SK-N-SH (cell line): Measurements from ENCODE around the gene VAPB. TPM values are rescaled to one million over a fixed set of nuclear protein-coding genes. Genes with fewer than 3 reads are reported as not detected.

Experiments used
- CTCF ChIA-PET: fragments of 300-600, 350-600 bp; formaldehyde crosslinking; extraction: SDS; loops from one replicate; lab custom pipeline; 2021; lab: Yijun Ruan, JAX
- POLR2A ChIA-PET: fragments of 350-600 bp; sonication (Branson Sonifier 250); formaldehyde crosslinking; extraction: SDS; loops from one replicate; lab custom pipeline; 2020; ENCODE audit warnings: antibody characterized with exemption, inconsistent platforms; lab: Yijun Ruan, JAX
- DNase-seq: peaks from one replicate; pipeline ENCODE4 v3.0.0; 2012
- H2AFZ ChIP-seq: fragments of 200-600 bp; sonication (generic); 2 replicates; pipeline ENCODE4 v1.8.1; 2016; ENCODE audit warnings: antibody characterized with exemption, mild to moderate bottlenecking, low read depth
- H3F3A ChIP-seq: fragments of 200-600 bp; sonication (generic); replicated peaks from 2 replicates; pipeline ENCODE3; 2016; ENCODE audit warnings: antibody characterized with exemption, mild to moderate bottlenecking; ENCODE audit not compliant: insufficient read depth
- H3K27ac ChIP-seq, 2 experiments: fragments of 200-500 bp in 1 of 2; fragments of 200-600 bp in 1 of 2; sonication (Bioruptor generic) in 1 of 2; sonication (generic), shearing (Covaris generic) in 1 of 2; 2 replicates each; pipeline versions ENCODE4 v1.5.1 to v1.6.1; 2014 to 2016; ENCODE audit warnings: low read depth in 2 of 2, inconsistent platforms in 1 of 2, low read length in 1 of 2, mild to moderate bottlenecking in 1 of 2, mixed read lengths in 1 of 2
- H3K27me3 ChIP-seq: fragments of 200-600 bp; sonication (generic), shearing (Covaris generic); 2 replicates; pipeline ENCODE4 v1.6.1; 2016; ENCODE audit warnings: mixed run types; ENCODE audit not compliant: insufficient read depth
- H3K36me3 ChIP-seq, 2 experiments: fragments of 200-500 bp in 1 of 2; fragments of 200-600 bp in 1 of 2; sonication (Bioruptor generic) in 1 of 2; sonication (generic) in 1 of 2; replicated peaks in 1 of 2; 2 replicates each; pipeline versions ENCODE3 to v1.5.1; 2014 to 2016; ENCODE audit warnings: low read length in 1 of 2, mild to moderate bottlenecking in 1 of 2; ENCODE audit not compliant: insufficient read depth in 2 of 2, control insufficient read depth in 1 of 2
- H3K4me1 ChIP-seq, 2 experiments: fragments of 200-500 bp in 1 of 2; fragments of 200-600 bp in 1 of 2; sonication (Bioruptor generic) in 1 of 2; sonication (generic), shearing (Covaris generic) in 1 of 2; 2 replicates each; pipeline versions ENCODE4 v1.5.1 to v1.6.1; 2014 to 2016; ENCODE audit warnings: low read depth in 1 of 2, low read length in 1 of 2, mixed run types in 1 of 2; ENCODE audit not compliant: insufficient read depth in 2 of 2, control insufficient read depth in 1 of 2
- H3K4me2 ChIP-seq: fragments of 200-600 bp; sonication (generic), shearing (Covaris generic); 2 replicates; pipeline ENCODE4 v1.6.1; 2017; ENCODE audit warnings: mixed run types
- H3K4me3 ChIP-seq, 2 experiments: fragments of 200-500 bp in 1 of 2; fragments of 200-600 bp in 1 of 2; sonication (Bioruptor generic) in 1 of 2; sonication (generic), shearing (Covaris generic) in 1 of 2; 2 replicates each; pipeline versions ENCODE4 v1.5.1 to v1.8.1; 2014 to 2016; ENCODE audit warnings: low read depth in 2 of 2, inconsistent platforms in 1 of 2, low read length in 1 of 2, mild to moderate bottlenecking in 1 of 2, mixed read lengths in 1 of 2, moderate library complexity in 1 of 2
- H3K79me2 ChIP-seq: fragments of 200-600 bp; sonication (generic); 2 replicates; pipeline ENCODE4 v1.8.1; 2017; ENCODE audit warnings: mild to moderate bottlenecking; ENCODE audit not compliant: insufficient read depth
- H3K9ac ChIP-seq: fragments of 200-600 bp; sonication (generic); 2 replicates; pipeline ENCODE4 v1.6.1; 2017; ENCODE audit warnings: mixed run types
- H3K9me2 ChIP-seq: fragments of 200-600 bp; sonication (generic); 2 replicates; pipeline ENCODE4 v1.6.1; 2017; ENCODE audit warnings: mixed run types
- H3K9me3 ChIP-seq: fragments of 200-600 bp; sonication (generic); 2 replicates; pipeline ENCODE4 v1.6.1; 2017; ENCODE audit warnings: mixed run types, mild to moderate bottlenecking, moderate library complexity
- H4K20me1 ChIP-seq: fragments of 200-600 bp; sonication (generic); 2 replicates; pipeline ENCODE4 v1.6.1; 2017; ENCODE audit warnings: mild to moderate bottlenecking, mixed run types; ENCODE audit not compliant: insufficient read depth
- EZH2phosphoT487 ChIP-seq: fragments of 200-600 bp; sonication (generic); IDR thresholded peaks from 2 replicates; pipeline ENCODE4 v1.6.1; 2017; ENCODE audit warnings: low read depth, mixed run types, mild to moderate bottlenecking, antibody characterized with exemption, moderate library complexity, borderline replicate concordance
- FOSL2 ChIP-seq: IDR thresholded peaks from 2 replicates; pipeline ENCODE4 v1.4.0; 2012; ENCODE audit warnings: low read depth, mild to moderate bottlenecking, moderate library complexity, borderline replicate concordance
- FOXJ3 ChIP-seq: sonication (generic); formaldehyde crosslinking; IDR thresholded peaks from 2 replicates; pipeline ENCODE4 v1.5.1; 2020; ENCODE audit warnings: mild to moderate bottlenecking, missing genetic modification reagents
- JUND ChIP-seq: IDR thresholded peaks from 2 replicates; pipeline ENCODE4 v1.4.0; 2012
- MEF2A ChIP-seq: IDR thresholded peaks from 2 replicates; pipeline ENCODE4 v1.4.0; 2012; ENCODE audit warnings: low read depth, borderline replicate concordance
- MXI1 ChIP-seq: IDR thresholded peaks from 2 replicates; pipeline ENCODE4 v1.6.1; 2012; ENCODE audit warnings: mild to moderate bottlenecking, low read depth, low read length, improper control_type of control experiment
- POLR2AphosphoS5 ChIP-seq: IDR thresholded peaks from 2 replicates; pipeline ENCODE4 v1.6.1; 2012; ENCODE audit warnings: low read depth, low read length
- RAD21 ChIP-seq: IDR thresholded peaks from 2 replicates; pipeline ENCODE4 v1.6.1; 2012; ENCODE audit warnings: mild to moderate bottlenecking, low read length
- RCOR1 ChIP-seq: fragments of 150-350 bp; IDR thresholded peaks from 2 replicates; pipeline ENCODE4 v1.6.1; 2017; ENCODE audit warnings: antibody characterized with exemption, low read length
- RFX5 ChIP-seq: IDR thresholded peaks from 2 replicates; pipeline ENCODE4 v1.6.1; 2012; ENCODE audit warnings: mild to moderate bottlenecking, improper control_type of control experiment, low read length
- TAF1 ChIP-seq: IDR thresholded peaks from 2 replicates; pipeline ENCODE4 v1.6.1; 2012; ENCODE audit warnings: low read depth, mild to moderate bottlenecking, low read length, moderate library complexity, borderline replicate concordance
- TCF12 ChIP-seq: IDR thresholded peaks from 2 replicates; pipeline ENCODE4 v1.4.0; 2012
- TEAD4 ChIP-seq: IDR thresholded peaks from 2 replicates; pipeline ENCODE4 v1.4.0; 2012; ENCODE audit warnings: mild to moderate bottlenecking, borderline replicate concordance; ENCODE audit not compliant: insufficient read depth
- USF1 ChIP-seq: IDR thresholded peaks from 2 replicates; pipeline ENCODE4 v1.4.0; 2012; ENCODE audit warnings: low read depth, borderline replicate concordance
- YY1 ChIP-seq: IDR thresholded peaks from 2 replicates; pipeline ENCODE4 v1.4.0; 2012; ENCODE audit warnings: low read depth, mild to moderate bottlenecking
- WGBS: methylation state at CpG from one replicate; pipeline ENCODE4 v1.1.6; 2017; ENCODE audit warnings: low lambda C conversion rate; 5-methylcytosine and 5-hydroxymethylcytosine counted together
- polyA plus RNA-seq, 3 experiments: library from polyadenylated mRNA; depleted of rRNA; stranded (reverse); fragments of >200 nt; gene quantifications; 2 replicates each; pipeline ENCODE4 v1.2.3, GENCODE V29; 2012
- TF ChIP-seq, protein P1 (sequence below): IDR thresholded peaks from 2 replicates; pipeline ENCODE4; 2012
- TF ChIP-seq, protein P2 (sequence below): fragments of 200-600 bp; sonication (generic); IDR thresholded peaks from 2 replicates; pipeline ENCODE4 v1.6.1; 2017; ENCODE audit warnings: antibody characterized with exemption, mild to moderate bottlenecking, moderate library complexity

Gene VAPB
- polyA plus RNA-seq, 1 of the 3 experiments (the other 2 are of a cell fraction) = 16.9 TPM

DNA sequence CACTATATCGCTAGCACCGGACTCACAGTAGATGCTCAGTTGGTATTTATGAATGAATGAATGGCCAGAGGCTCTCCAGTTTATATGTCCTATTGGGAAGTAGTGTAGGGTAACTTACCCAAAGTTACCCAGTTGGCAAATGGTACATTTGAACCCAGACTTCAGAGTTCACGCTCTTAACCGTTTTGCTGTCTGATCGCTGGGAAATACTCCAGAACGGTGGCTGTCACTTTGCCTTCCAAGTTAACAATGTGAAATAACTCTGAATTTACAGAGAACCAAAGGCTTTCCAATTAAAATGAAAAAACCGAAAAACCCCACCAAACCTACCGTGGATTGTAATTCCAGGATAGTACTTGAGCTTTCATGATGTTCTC lies 1.6 kb downstream of the VAPB start:
- TF ChIP-seq MEF2A (no peak), YY1 (no peak), RFX5 (no peak), MXI1 (no peak), TAF1 (no peak), TEAD4 (no peak), TCF12 (no peak), RAD21 (no peak), FOXJ3 (CRISPR knock-in tag) (no peak), FOSL2 (no peak), RCOR1 (no peak), EZH2phosphoT487 (no peak), JUND (no peak), USF1 (no peak), POLR2AphosphoS5 (no peak)
- TF ChIP-seq, protein P1, sequence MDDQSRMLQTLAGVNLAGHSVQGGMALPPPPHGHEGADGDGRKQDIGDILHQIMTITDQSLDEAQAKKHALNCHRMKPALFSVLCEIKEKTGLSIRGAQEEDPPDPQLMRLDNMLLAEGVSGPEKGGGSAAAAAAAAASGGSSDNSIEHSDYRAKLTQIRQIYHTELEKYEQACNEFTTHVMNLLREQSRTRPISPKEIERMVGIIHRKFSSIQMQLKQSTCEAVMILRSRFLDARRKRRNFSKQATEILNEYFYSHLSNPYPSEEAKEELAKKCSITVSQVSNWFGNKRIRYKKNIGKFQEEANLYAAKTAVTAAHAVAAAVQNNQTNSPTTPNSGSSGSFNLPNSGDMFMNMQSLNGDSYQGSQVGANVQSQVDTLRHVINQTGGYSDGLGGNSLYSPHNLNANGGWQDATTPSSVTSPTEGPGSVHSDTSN = no peak
- TF ChIP-seq, protein P2, sequence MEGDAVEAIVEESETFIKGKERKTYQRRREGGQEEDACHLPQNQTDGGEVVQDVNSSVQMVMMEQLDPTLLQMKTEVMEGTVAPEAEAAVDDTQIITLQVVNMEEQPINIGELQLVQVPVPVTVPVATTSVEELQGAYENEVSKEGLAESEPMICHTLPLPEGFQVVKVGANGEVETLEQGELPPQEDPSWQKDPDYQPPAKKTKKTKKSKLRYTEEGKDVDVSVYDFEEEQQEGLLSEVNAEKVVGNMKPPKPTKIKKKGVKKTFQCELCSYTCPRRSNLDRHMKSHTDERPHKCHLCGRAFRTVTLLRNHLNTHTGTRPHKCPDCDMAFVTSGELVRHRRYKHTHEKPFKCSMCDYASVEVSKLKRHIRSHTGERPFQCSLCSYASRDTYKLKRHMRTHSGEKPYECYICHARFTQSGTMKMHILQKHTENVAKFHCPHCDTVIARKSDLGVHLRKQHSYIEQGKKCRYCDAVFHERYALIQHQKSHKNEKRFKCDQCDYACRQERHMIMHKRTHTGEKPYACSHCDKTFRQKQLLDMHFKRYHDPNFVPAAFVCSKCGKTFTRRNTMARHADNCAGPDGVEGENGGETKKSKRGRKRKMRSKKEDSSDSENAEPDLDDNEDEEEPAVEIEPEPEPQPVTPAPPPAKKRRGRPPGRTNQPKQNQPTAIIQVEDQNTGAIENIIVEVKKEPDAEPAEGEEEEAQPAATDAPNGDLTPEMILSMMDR = no peak
- 95% methylated on average over 8 of the region's 8 CpGs for WGBS
- Histone ChIP-seq H3K36me3 (peaks cover 11 to 24% of the 10 kb centered on the region in 2 experiments), H3F3A (peaks cover 19% of the 10 kb centered on the region), H3K27ac (no peak overlapping the region), H4K20me1 (peaks cover 20% of the 10 kb centered on the region), H3K9ac (no peak overlapping the region), H3K9me2 (no peaks in the 10 kb centered on the region), H3K79me2 (peaks cover 66% of the 10 kb centered on the region), H3K9me3 (peaks cover 11% of the 10 kb centered on the region), H3K4me1 (peaks cover 17 to 18% of the 10 kb centered on the region in 2 experiments), H3K4me2 (peak overlapping the region; percentile 93), H2AFZ (no peak overlapping the region), H3K4me3 (0 out of 4 replicates have a peak overlapping the region, but pooled peaks of 1 of the 2 experiments have one; percentile 2), H3K27me3 (no peaks in the 10 kb centered on the region)
- POLR2A ChIA-PET = no interaction called here
- CTCF ChIA-PET = interaction anchor here (1.4 kb wide), 1 partner anchor 449 kb away, joined by 4 read pairs; no protein-coding TSS in a partner anchor
- DNase-seq = no peak
